Measurements from ENCODE around the gene MSX1.

MSX1 gene

GRCh38 chr4:4842476-4843441 is 16.7 kb upstream of the MSX1 start:
- no peak for DNase-seq

GRCh38 chr4:4843635-4844291 is 15.7 kb upstream of the MSX1 start:
- no peak for DNase-seq

GRCh38 chr4:4845027-4845426 is 14.4 kb upstream of the MSX1 start:
- DNase-seq: no peak

GRCh38 chr4:4847011-4847410 is 12.5 kb upstream of the MSX1 start:
- no peak for DNase-seq

- DNase-seq: no peak
These were observed 10.9 kb upstream of the MSX1 start for GRCh38 chr4:4848540-4848939.

- DNase-seq: no peak
These were observed 10.4 kb upstream of the MSX1 start for GRCh38 chr4:4849106-4849505.

GRCh38 chr4:4849524-4850193 is 9.8 kb upstream of the MSX1 start:
- DNase-seq: no peak

- DNase-seq: no peak
These were observed 8.4 kb upstream of the MSX1 start for GRCh38 chr4:4851081-4851480.

- no peak for DNase-seq
These were observed 7.6 kb upstream of the MSX1 start for GRCh38 chr4:4851906-4852305.

GRCh38 chr4:4852591-4853362 is 6.7 kb upstream of the MSX1 start:
- DNase-seq: peak; percentile 13 to 26

GRCh38 chr4:4853371-4853823 is 6.1 kb upstream of the MSX1 start:
- DNase-seq: no peak

GRCh38 chr4:4853921-4854648 is 5.4 kb upstream of the MSX1 start:
- no peak for DNase-seq

- DNase-seq: no peak
These were observed 4.7 kb upstream of the MSX1 start for GRCh38 chr4:4854649-4855295.

GRCh38 chr4:4855301-4856070 is 4.0 kb upstream of the MSX1 start:
- DNase-seq: no peak

GRCh38 chr4:4856071-4857000 is 3.1 kb upstream of the MSX1 start:
- DNase-seq: no peak

GRCh38 chr4:4857001-4857808 is 2.3 kb upstream of the MSX1 start:
- DNase-seq: no peak

- DNase-seq: no peak
These were observed 1.5 kb upstream of the MSX1 start for GRCh38 chr4:4857809-4858508.

Data from CD4-positive, alpha-beta T cell treated with Interleukin-4 for 1 hour (primary cell).